SK-N-SH (cell line): ENCODE data around the gene TIMM10B. TPM values are rescaled to one million over a fixed set of nuclear protein-coding genes. Genes with fewer than 3 reads are reported as not detected.

Experiments
- CTCF ChIA-PET: fragments of 300-600, 350-600 bp; formaldehyde crosslinking; extraction: SDS; loops from one replicate; lab custom pipeline; 2021; lab: Yijun Ruan, JAX
- POLR2A ChIA-PET: fragments of 350-600 bp; sonication (Branson Sonifier 250); formaldehyde crosslinking; extraction: SDS; loops from one replicate; lab custom pipeline; 2020; ENCODE audit warnings: antibody characterized with exemption, inconsistent platforms; lab: Yijun Ruan, JAX
- DNase-seq: peaks from one replicate; pipeline ENCODE4 v3.0.0; 2012
- H2AFZ ChIP-seq: fragments of 200-600 bp; sonication (generic); 2 replicates; pipeline ENCODE4 v1.8.1; 2016; ENCODE audit warnings: antibody characterized with exemption, mild to moderate bottlenecking, low read depth
- H3F3A ChIP-seq: fragments of 200-600 bp; sonication (generic); replicated peaks from 2 replicates; pipeline ENCODE3; 2016; ENCODE audit warnings: antibody characterized with exemption, mild to moderate bottlenecking; ENCODE audit not compliant: insufficient read depth
- H3K27ac ChIP-seq, 2 experiments: fragments of 200-500 bp in 1 of 2; fragments of 200-600 bp in 1 of 2; sonication (Bioruptor generic) in 1 of 2; sonication (generic), shearing (Covaris generic) in 1 of 2; 2 replicates each; pipeline versions ENCODE4 v1.5.1 to v1.6.1; 2014 to 2016; ENCODE audit warnings: low read depth in 2 of 2, inconsistent platforms in 1 of 2, low read length in 1 of 2, mild to moderate bottlenecking in 1 of 2, mixed read lengths in 1 of 2
- H3K27me3 ChIP-seq: fragments of 200-600 bp; sonication (generic), shearing (Covaris generic); 2 replicates; pipeline ENCODE4 v1.6.1; 2016; ENCODE audit warnings: mixed run types; ENCODE audit not compliant: insufficient read depth
- H3K36me3 ChIP-seq, 2 experiments: fragments of 200-500 bp in 1 of 2; fragments of 200-600 bp in 1 of 2; sonication (Bioruptor generic) in 1 of 2; sonication (generic) in 1 of 2; replicated peaks in 1 of 2; 2 replicates each; pipeline versions ENCODE3 to v1.5.1; 2014 to 2016; ENCODE audit warnings: low read length in 1 of 2, mild to moderate bottlenecking in 1 of 2; ENCODE audit not compliant: insufficient read depth in 2 of 2, control insufficient read depth in 1 of 2
- H3K4me1 ChIP-seq, 2 experiments: fragments of 200-500 bp in 1 of 2; fragments of 200-600 bp in 1 of 2; sonication (Bioruptor generic) in 1 of 2; sonication (generic), shearing (Covaris generic) in 1 of 2; 2 replicates each; pipeline versions ENCODE4 v1.5.1 to v1.6.1; 2014 to 2016; ENCODE audit warnings: low read depth in 1 of 2, low read length in 1 of 2, mixed run types in 1 of 2; ENCODE audit not compliant: insufficient read depth in 2 of 2, control insufficient read depth in 1 of 2
- H3K4me2 ChIP-seq: fragments of 200-600 bp; sonication (generic), shearing (Covaris generic); 2 replicates; pipeline ENCODE4 v1.6.1; 2017; ENCODE audit warnings: mixed run types
- H3K4me3 ChIP-seq, 2 experiments: fragments of 200-500 bp in 1 of 2; fragments of 200-600 bp in 1 of 2; sonication (Bioruptor generic) in 1 of 2; sonication (generic), shearing (Covaris generic) in 1 of 2; 2 replicates each; pipeline versions ENCODE4 v1.5.1 to v1.8.1; 2014 to 2016; ENCODE audit warnings: low read depth in 2 of 2, inconsistent platforms in 1 of 2, low read length in 1 of 2, mild to moderate bottlenecking in 1 of 2, mixed read lengths in 1 of 2, moderate library complexity in 1 of 2
- H3K79me2 ChIP-seq: fragments of 200-600 bp; sonication (generic); 2 replicates; pipeline ENCODE4 v1.8.1; 2017; ENCODE audit warnings: mild to moderate bottlenecking; ENCODE audit not compliant: insufficient read depth
- H3K9ac ChIP-seq: fragments of 200-600 bp; sonication (generic); 2 replicates; pipeline ENCODE4 v1.6.1; 2017; ENCODE audit warnings: mixed run types
- H3K9me2 ChIP-seq: fragments of 200-600 bp; sonication (generic); 2 replicates; pipeline ENCODE4 v1.6.1; 2017; ENCODE audit warnings: mixed run types
- H3K9me3 ChIP-seq: fragments of 200-600 bp; sonication (generic); 2 replicates; pipeline ENCODE4 v1.6.1; 2017; ENCODE audit warnings: mixed run types, mild to moderate bottlenecking, moderate library complexity
- H4K20me1 ChIP-seq: fragments of 200-600 bp; sonication (generic); 2 replicates; pipeline ENCODE4 v1.6.1; 2017; ENCODE audit warnings: mild to moderate bottlenecking, mixed run types; ENCODE audit not compliant: insufficient read depth
- ELF1 ChIP-seq: IDR thresholded peaks from 2 replicates; pipeline ENCODE4 v1.4.0; 2012
- EZH2phosphoT487 ChIP-seq: fragments of 200-600 bp; sonication (generic); IDR thresholded peaks from 2 replicates; pipeline ENCODE4 v1.6.1; 2017; ENCODE audit warnings: low read depth, mixed run types, mild to moderate bottlenecking, antibody characterized with exemption, moderate library complexity, borderline replicate concordance
- MEF2A ChIP-seq: IDR thresholded peaks from 2 replicates; pipeline ENCODE4 v1.4.0; 2012; ENCODE audit warnings: low read depth, borderline replicate concordance
- MXI1 ChIP-seq: IDR thresholded peaks from 2 replicates; pipeline ENCODE4 v1.6.1; 2012; ENCODE audit warnings: mild to moderate bottlenecking, low read depth, low read length, improper control_type of control experiment
- RFX5 ChIP-seq: IDR thresholded peaks from 2 replicates; pipeline ENCODE4 v1.6.1; 2012; ENCODE audit warnings: mild to moderate bottlenecking, improper control_type of control experiment, low read length
- SMC3 ChIP-seq: IDR thresholded peaks from 2 replicates; pipeline ENCODE4 v1.6.1; 2012; ENCODE audit warnings: low read depth, low read length, improper control_type of control experiment
- TAF1 ChIP-seq: IDR thresholded peaks from 2 replicates; pipeline ENCODE4 v1.6.1; 2012; ENCODE audit warnings: low read depth, mild to moderate bottlenecking, low read length, moderate library complexity, borderline replicate concordance
- ZBTB33 ChIP-seq: IDR thresholded peaks from 2 replicates; pipeline ENCODE4 v1.4.0; 2012; ENCODE audit warnings: low read depth, borderline replicate concordance
- WGBS: methylation state at CpG from one replicate; pipeline ENCODE4 v1.1.6; 2017; ENCODE audit warnings: low lambda C conversion rate; 5-methylcytosine and 5-hydroxymethylcytosine counted together
- polyA plus RNA-seq, 3 experiments: library from polyadenylated mRNA; depleted of rRNA; stranded (reverse); fragments of >200 nt; gene quantifications; 2 replicates each; pipeline ENCODE4 v1.2.3, GENCODE V29; 2012

The TIMM10B gene
- polyA plus RNA-seq, 1 of the 3 experiments (the other 2 are of a cell fraction), result 26.2 TPM

- 0 out of 2 replicates have a peak overlapping the region, but pooled peaks have one; percentile 92 for H2AFZ ChIP-seq
- no peak for DNase-seq
- no peaks in the 10 kb centered on the region for H3K9me2 ChIP-seq
- H3F3A ChIP-seq, result peaks cover 22% of the 10 kb centered on the region
- H3K4me3 ChIP-seq, result peak overlapping the region in 1 of 2 experiments; percentile 78; a peak in 2 of 4 replicates
- ChIA-PET CTCF (interaction anchor here (0.6 to 2.0 kb wide), 6 partner anchors 11 to 96 kb away, joined by 3 to 8 read pairs (median 4); no protein-coding TSS in a partner anchor), POLR2A (no interaction called here)
- 59% methylated on average over 3 of the region's 3 CpGs for WGBS
- no peaks in the 10 kb centered on the region for H3K9me3 ChIP-seq
- H3K27ac ChIP-seq, result peak overlapping the region; percentile 93 to 96
- TF ChIP-seq RFX5 (no peak), MEF2A (no peak), EZH2phosphoT487 (no peak), ELF1 (no peak), ZBTB33 (no peak)
- peaks cover 8 to 19% of the 10 kb centered on the region in 2 experiments; a peak in 2 of 4 replicates for H3K4me1 ChIP-seq
- peak overlapping the region; percentile 91; the same call in 1 of the 2 replicates for H3K9ac ChIP-seq
- peak overlapping the region; percentile 89 for H3K4me2 ChIP-seq
- H3K27me3 ChIP-seq, result no peaks in the 10 kb centered on the region
- H4K20me1 ChIP-seq, result no peaks in the 10 kb centered on the region
- H3K79me2 ChIP-seq, result peaks cover 44% of the 10 kb centered on the region
- peaks cover 11 to 33% of the 10 kb centered on the region in 2 experiments for H3K36me3 ChIP-seq
These were observed 6.3 kb upstream of the TIMM10B start for GRCh38 chr11:6474806-6475500.

- Histone ChIP-seq H3K79me2 (peaks cover 44% of the 10 kb centered on the region), H3K9ac (no peak overlapping the region), H3K4me3 (no peak overlapping the region), H3K36me3 (peaks cover 13 to 33% of the 10 kb centered on the region in 2 experiments), H3K4me1 (peaks cover 12 to 25% of the 10 kb centered on the region in 2 experiments; a peak in 1 of 4 replicates), H4K20me1 (no peaks in the 10 kb centered on the region), H3F3A (peaks cover 22% of the 10 kb centered on the region), H3K4me2 (no peak overlapping the region), H3K27ac (no peak overlapping the region), H3K9me3 (no peaks in the 10 kb centered on the region), H3K27me3 (no peaks in the 10 kb centered on the region), H2AFZ (no peak overlapping the region), H3K9me2 (no peaks in the 10 kb centered on the region)
- TF ChIP-seq TAF1 (no peak), SMC3 (no peak), MEF2A (no peak), MXI1 (no peak)
- ChIA-PET POLR2A (interaction anchor here (0.5 kb wide), 1 partner anchor 34 kb away, joined by 4 read pairs; no protein-coding TSS in a partner anchor), CTCF (interaction anchor here (1.0 to 1.9 kb wide), 3 partner anchors 33 to 207 kb away, joined by 3 to 6 read pairs (median 4); partner anchors contain the start of gene MRPL17)
- 95% methylated on average over 5 of the region's 5 CpGs for WGBS
- DNase-seq, result no peak
These were observed 5.4 kb upstream of the TIMM10B start for GRCh38 chr11:6475936-6476335.
